Measurements from ENCODE around the gene SSX4B. TPM values are rescaled to one million over a fixed set of nuclear protein-coding genes. Genes with fewer than 3 reads are reported as not detected.
A peak's percentile ranks its signal among the peaks of the same experiment; 100 is the strongest.
"Not testable (repeated sequence)": the region's sequence is repeated elsewhere in the genome, so short reads cannot be mapped to it uniquely, and the experiment has no call there.

Gene SSX4B
- not detected for total RNA-seq

DNA sequence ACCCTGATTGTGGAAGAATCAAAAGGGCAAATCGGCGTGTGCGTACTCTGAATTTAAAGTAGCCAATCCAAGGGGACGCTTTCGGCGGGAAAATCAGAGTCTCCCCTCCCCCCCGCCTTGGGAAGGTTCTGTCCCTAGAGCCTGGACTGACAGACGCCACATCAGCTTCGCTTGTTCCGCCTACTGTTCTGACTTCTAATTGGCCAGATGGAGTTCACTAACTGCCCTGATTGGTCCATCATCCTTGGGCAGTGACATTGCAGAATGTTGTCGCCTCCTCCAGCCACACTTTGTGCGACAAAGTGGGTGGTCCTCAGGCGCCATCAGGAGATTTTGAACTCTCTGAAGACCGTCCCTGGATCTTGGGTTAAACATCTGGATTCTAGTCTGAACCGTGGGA, at the start of gene SSX4B:
Gene SSX4B (minus strand): TSS at position 101 of the 400 bp plus-strand sequence. CDS start 588 bp downstream, outside the sequence.
- H3K27ac Mint-ChIP-seq; H3K4me3 Mint-ChIP-seq; CTCF ChIA-PET; H3K27me3 Mint-ChIP-seq; DNase-seq; intact Hi-C loops (cut with micrococcal nuclease); H3K4me1 Mint-ChIP-seq (ENCODE audit: low read depth); H3K9me3 Mint-ChIP-seq; H3K36me3 Mint-ChIP-seq; POLR2A ChIA-PET: not testable (repeated sequence)

- H3K4me3 Mint-ChIP-seq: no peak overlapping the region
- peaks cover 50% of the 10 kb centered on the region for H3K36me3 Mint-ChIP-seq
- intact Hi-C loops (cut with micrococcal nuclease): no loop called here
- no peak overlapping the region for H3K27ac Mint-ChIP-seq
- no peaks in the 10 kb centered on the region for H3K9me3 Mint-ChIP-seq
- ChIA-PET POLR2A (no interaction called here), CTCF (no interaction called here)
- peaks cover 16% of the 10 kb centered on the region for H3K4me1 Mint-ChIP-seq (ENCODE audit: low read depth)
- no peaks in the 10 kb centered on the region for H3K27me3 Mint-ChIP-seq
- DNase-seq: no peak
Measured at GRCh38 chrX:48460606-48461005, 48.8 kb upstream of the SSX4B start.

DNA sequence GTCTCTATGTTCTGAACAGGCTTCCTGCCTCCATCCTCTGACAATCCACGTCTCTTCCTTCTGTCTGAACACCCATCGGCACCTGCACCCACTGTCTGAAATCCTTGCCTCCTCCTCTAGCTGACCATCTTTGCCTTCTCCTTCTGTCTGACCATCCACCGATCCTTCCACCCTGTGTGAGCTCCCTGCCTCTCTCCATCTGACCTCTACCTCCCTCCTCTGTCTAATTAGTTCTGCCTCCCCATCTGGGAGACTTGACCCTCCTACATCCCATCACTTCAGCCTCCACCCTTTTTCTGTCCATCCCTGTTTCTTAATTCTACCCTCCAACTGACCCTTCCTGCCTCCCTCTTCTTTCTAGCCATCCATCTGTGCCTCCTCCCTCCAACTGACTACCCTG, 48.3 kb upstream of the SSX4B start:
- Mint-ChIP-seq H3K27me3 (no peaks in the 10 kb centered on the region), H3K36me3 (peaks cover 45% of the 10 kb centered on the region), H3K4me1 (ENCODE audit: low read depth) (peaks cover 11% of the 10 kb centered on the region), H3K9me3 (no peaks in the 10 kb centered on the region), H3K27ac (peak overlapping the region; percentile 40), H3K4me3 (no peak overlapping the region)
- intact Hi-C loops (cut with micrococcal nuclease): no loop called here
- no peak for DNase-seq
- CTCF ChIA-PET: no interaction called here
- POLR2A ChIA-PET: no interaction called here

DNA sequence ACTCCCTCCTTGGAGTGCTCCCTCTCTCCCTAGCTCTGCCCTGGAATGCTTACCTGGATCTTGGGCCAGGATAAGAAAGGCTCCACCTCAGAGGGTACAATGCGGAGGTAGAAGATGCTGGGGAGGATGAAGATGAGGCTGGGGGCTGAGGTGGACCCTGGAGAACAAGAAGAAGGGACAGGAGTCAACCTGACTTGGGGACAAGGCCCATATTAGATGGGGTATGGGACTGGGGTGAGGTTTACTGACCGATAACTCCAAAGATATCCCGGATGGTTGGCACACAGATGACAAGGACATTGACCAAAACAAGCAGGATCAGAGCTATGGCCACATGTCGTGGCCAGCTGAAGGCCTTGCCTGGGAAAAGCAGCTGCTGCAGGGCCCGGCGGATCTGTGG, 47.7 kb upstream of the SSX4B start:
- intact Hi-C loops (cut with micrococcal nuclease): no loop called here
- Mint-ChIP-seq H3K9me3 (no peaks in the 10 kb centered on the region), H3K27me3 (no peaks in the 10 kb centered on the region), H3K4me3 (no peak overlapping the region), H3K4me1 (ENCODE audit: low read depth) (peaks cover 10% of the 10 kb centered on the region), H3K36me3 (peaks cover 44% of the 10 kb centered on the region), H3K27ac (no peak overlapping the region)
- POLR2A ChIA-PET: no interaction called here
- DNase-seq: no peak
- CTCF ChIA-PET: no interaction called here

DNA sequence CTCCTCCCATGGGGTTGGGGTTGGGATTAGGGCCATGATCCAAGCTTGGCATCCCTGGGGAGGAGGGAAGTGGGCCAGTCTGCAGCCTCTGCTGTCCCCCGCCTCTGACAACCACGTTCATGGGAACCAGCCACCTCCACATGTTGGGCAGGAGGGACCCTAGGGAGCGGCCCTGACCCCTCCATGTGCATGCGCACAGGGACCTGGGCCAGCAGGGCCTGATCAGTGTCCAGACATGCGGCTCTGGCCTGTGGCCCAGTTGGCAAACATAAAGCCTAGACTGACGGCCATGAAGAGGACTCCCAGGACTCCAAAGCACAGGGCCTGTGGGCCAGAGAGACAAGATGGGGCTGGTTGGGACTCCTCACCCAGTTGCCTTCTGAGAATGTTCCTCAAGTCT, 47.0 kb upstream of the SSX4B start:
- DNase-seq: no peak
- ChIA-PET POLR2A (no interaction called here), CTCF (no interaction called here)
- intact Hi-C loops (cut with micrococcal nuclease): no loop called here
- Mint-ChIP-seq H3K4me3 (no peak overlapping the region), H3K9me3 (no peaks in the 10 kb centered on the region), H3K27me3 (no peaks in the 10 kb centered on the region), H3K4me1 (ENCODE audit: low read depth) (peaks cover 4% of the 10 kb centered on the region), H3K27ac (no peak overlapping the region), H3K36me3 (peaks cover 39% of the 10 kb centered on the region)

DNA sequence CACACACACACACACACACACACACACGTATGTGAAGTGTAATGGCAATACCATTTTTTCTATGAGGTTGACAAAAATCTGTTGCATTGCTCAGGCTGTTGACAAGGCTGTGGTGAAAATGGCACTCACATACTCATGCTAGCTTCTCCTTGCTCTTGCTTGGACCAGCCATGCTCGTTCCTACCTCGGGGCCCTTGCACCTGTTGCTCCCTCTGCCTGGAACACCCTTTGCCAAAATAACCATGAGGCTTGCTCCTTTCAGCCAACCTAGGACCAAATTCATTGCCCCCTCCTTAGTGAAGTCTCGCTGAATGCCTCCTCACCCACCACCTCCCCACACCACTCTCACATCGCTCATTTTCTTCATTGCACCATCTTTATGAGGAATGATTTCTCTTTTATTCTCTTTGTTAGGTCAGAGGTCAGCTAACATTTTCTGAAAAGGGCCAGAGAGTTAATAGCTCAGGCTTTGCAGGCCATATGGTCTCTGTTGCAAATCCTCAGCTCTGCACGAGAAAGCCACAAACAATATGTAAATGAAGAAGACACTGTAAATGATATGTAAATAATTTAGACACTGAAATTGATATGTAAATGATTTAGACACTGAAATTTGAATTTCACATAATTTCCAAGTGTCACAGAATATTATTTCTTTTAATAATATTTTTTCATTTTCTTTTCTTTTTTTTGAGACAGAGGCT, 45.0 kb upstream of the SSX4B start:
- intact Hi-C loops (cut with micrococcal nuclease): no loop called here
- no peaks in the 10 kb centered on the region for H3K27me3 Mint-ChIP-seq
- ChIA-PET CTCF (no interaction called here), POLR2A (interaction anchor here (0.5 to 0.7 kb wide), 2 partner anchors 122 to 233 kb away, joined by 3 read pairs; no protein-coding TSS in a partner anchor)
- H3K36me3 Mint-ChIP-seq: peaks cover 29% of the 10 kb centered on the region
- H3K9me3 Mint-ChIP-seq: no peaks in the 10 kb centered on the region
- no peaks in the 10 kb centered on the region for H3K4me1 Mint-ChIP-seq (ENCODE audit: low read depth)
- DNase-seq: no peak
- H3K4me3 Mint-ChIP-seq: no peak overlapping the region
- no peak overlapping the region for H3K27ac Mint-ChIP-seq

GRCh38 chrX:48451708-48452107, 39.9 kb upstream of the SSX4B start:
- H3K36me3 Mint-ChIP-seq: peaks cover 2% of the 10 kb centered on the region

DNA sequence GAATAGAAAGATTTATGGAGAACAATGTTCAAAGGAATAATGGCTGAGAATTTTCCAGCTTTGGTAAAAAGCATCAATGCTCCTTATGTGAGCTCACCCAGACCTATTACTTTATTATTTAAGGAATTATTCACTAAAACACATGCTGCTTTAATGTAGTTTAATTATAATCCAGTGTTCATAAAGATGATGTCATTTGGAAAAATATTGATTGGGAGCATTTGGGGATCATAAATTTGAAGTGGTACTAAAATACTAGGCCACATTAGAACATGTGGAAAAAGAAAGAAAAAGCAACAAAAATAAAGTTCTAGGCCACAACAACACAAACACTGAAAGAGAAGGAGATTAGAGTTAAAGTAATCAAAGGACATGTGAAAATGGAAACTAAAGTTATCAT, 38.3 kb upstream of the SSX4B start:
- Mint-ChIP-seq H3K9me3 (no peaks in the 10 kb centered on the region), H3K4me3 (no peak overlapping the region), H3K27me3 (no peaks in the 10 kb centered on the region), H3K36me3 (no peaks in the 10 kb centered on the region), H3K27ac (no peak overlapping the region), H3K4me1 (ENCODE audit: low read depth) (no peaks in the 10 kb centered on the region)
- CTCF ChIA-PET: no interaction called here
- POLR2A ChIA-PET: no interaction called here
- no peak for DNase-seq
- intact Hi-C loops (cut with micrococcal nuclease): no loop called here

More at GRCh38 chrX:48451708-48452107, 39.9 kb upstream of the SSX4B start:
- Mint-ChIP-seq H3K27me3 (no peaks in the 10 kb centered on the region), H3K4me3 (no peak overlapping the region), H3K4me1 (ENCODE audit: low read depth) (no peaks in the 10 kb centered on the region), H3K27ac (no peak overlapping the region), H3K9me3 (no peaks in the 10 kb centered on the region)
- DNase-seq: no peak
- CTCF ChIA-PET: no interaction called here
- intact Hi-C loops (cut with micrococcal nuclease): no loop called here
- POLR2A ChIA-PET: no interaction called here

DNA sequence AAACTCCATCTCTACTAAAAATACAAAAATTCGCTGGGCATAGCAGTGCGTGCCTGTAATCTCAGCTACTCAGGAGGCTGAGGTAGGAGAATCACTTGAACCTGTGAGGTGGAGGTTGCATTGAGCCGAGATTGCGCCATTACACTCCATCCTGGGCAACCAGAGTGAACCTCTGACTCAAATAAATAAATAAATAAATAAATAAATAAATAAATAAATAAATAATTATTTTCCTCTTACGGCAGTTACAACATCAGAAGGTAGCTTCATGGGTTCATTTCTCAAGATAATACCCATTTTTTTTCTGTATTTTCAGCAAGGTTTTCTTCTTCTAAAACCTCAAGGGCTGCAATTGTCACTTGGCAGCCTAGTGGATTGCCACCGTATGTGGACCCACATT, 35.4 kb upstream of the SSX4B start:
- DNase-seq; CTCF ChIA-PET; H3K9me3 Mint-ChIP-seq; H3K4me3 Mint-ChIP-seq; H3K27ac Mint-ChIP-seq; POLR2A ChIA-PET; H3K4me1 Mint-ChIP-seq (ENCODE audit: low read depth); H3K27me3 Mint-ChIP-seq; intact Hi-C loops (cut with micrococcal nuclease); H3K36me3 Mint-ChIP-seq: not testable (repeated sequence)

DNA sequence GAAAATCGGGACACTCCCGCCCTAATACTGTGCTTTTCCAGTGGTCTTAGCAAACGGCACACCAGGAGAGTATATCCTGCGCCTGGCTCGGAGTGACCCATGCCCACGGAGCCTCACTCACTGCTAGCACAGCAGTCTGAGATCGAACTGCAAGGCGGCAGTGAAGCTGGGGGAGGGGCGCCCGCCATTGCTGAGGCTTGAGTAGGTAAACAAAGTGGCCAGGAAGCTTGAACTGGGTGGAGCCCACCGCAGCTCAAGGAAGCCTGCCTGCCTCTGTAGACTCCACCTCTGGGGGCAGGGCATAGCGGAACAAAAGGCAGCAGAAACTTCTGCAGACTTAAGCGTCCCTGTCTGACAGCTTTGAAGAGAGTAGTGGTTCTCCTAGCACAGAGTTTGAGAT, 22.0 kb upstream of the SSX4B start:
- peaks cover 10% of the 10 kb centered on the region for H3K9me3 Mint-ChIP-seq
- peak; percentile 29 for DNase-seq
- H3K4me3 Mint-ChIP-seq; CTCF ChIA-PET; H3K36me3 Mint-ChIP-seq; H3K27me3 Mint-ChIP-seq; intact Hi-C loops (cut with micrococcal nuclease); H3K4me1 Mint-ChIP-seq (ENCODE audit: low read depth); POLR2A ChIA-PET; H3K27ac Mint-ChIP-seq: not testable (repeated sequence)

DNA sequence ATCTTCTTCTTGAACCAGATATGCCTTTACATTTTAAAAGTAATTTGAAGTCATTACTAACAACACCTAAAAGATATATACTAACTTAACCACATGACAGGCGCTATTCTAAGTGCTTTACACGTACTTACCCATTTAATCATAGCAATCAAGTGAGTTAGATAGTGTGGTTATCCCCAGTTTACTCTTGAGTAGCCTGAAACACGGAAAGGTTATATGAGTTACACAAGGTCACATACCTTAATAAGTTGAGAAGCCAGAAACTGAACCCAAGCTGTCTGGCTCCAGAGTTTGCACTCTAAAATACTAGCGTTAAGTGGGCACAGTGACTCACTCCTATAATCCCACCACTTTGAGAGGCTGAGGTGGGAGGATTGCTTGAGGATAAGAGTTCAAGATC, 18.4 kb upstream of the SSX4B start:
- POLR2A ChIA-PET; H3K4me3 Mint-ChIP-seq; H3K9me3 Mint-ChIP-seq; intact Hi-C loops (cut with micrococcal nuclease); H3K27ac Mint-ChIP-seq; H3K27me3 Mint-ChIP-seq; H3K36me3 Mint-ChIP-seq; CTCF ChIA-PET; DNase-seq: not testable (repeated sequence)
- H3K4me1 Mint-ChIP-seq (ENCODE audit: low read depth): peaks cover 13% of the 10 kb centered on the region

DNA sequence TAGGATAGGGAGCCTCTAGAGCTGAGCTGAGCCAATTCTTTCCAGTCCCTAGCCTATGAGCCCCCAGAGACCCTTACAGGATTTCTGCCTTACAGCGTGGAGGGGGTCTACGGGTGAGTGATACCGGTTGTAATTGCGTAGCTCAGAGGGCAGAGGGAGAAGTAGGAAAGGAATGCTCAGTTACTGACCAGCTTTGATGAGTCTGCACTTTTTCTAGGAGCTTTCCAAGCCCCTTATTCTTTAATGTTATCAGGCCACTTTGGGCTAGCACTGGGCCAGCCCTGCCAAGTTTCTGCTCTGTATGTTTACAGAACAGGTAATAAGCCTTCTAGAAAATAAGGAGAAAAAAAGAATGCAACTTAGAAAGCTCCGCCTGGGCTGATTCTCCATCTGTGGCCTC, 17.8 kb upstream of the SSX4B start:
- H3K36me3 Mint-ChIP-seq; CTCF ChIA-PET; H3K27ac Mint-ChIP-seq; H3K9me3 Mint-ChIP-seq; intact Hi-C loops (cut with micrococcal nuclease); DNase-seq; H3K4me3 Mint-ChIP-seq; POLR2A ChIA-PET; H3K27me3 Mint-ChIP-seq: not testable (repeated sequence)
- peaks cover 13% of the 10 kb centered on the region for H3K4me1 Mint-ChIP-seq (ENCODE audit: low read depth)

- H3K4me1 Mint-ChIP-seq (ENCODE audit: low read depth); POLR2A ChIA-PET; H3K36me3 Mint-ChIP-seq; CTCF ChIA-PET; H3K4me3 Mint-ChIP-seq; H3K9me3 Mint-ChIP-seq; intact Hi-C loops (cut with micrococcal nuclease); DNase-seq; H3K27me3 Mint-ChIP-seq; H3K27ac Mint-ChIP-seq: not testable (repeated sequence)
Measured at GRCh38 chrX:48427027-48427716, 15.4 kb upstream of the SSX4B start.

Measured in activated CD4-positive, alpha-beta memory T cell treated with anti-CD3 and anti-CD28 coated beads for 36 hours (primary cell).